RPMI8226 (cell line): Measurements from ENCODE around the gene CREG2.

Experiments
- DNase-seq: peaks from one replicate; pipeline ENCODE4 v3.0.0-alpha.2; 2015

Gene CREG2

DNA sequence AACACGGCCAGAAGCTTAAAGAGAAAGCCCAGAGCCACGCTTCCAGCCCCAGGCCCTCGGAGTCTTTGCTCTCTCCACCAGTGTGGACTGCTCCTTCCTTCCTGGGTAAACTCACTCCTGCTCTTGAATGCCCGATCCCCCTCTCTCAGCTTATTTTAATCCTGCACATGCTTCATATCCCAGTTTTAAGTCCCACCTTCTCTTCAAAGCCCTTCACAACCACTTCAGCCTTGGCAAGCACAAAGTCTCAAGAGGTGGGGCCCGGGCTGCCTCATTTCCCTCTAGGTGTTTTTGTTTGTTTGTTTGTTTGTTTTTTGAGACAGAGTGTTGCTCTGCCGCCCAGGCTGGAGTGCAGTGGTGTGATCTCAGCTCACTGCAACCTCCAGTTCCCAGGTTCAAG lies 21.6 kb upstream of the CREG2 start:
- no peak for DNase-seq

DNA sequence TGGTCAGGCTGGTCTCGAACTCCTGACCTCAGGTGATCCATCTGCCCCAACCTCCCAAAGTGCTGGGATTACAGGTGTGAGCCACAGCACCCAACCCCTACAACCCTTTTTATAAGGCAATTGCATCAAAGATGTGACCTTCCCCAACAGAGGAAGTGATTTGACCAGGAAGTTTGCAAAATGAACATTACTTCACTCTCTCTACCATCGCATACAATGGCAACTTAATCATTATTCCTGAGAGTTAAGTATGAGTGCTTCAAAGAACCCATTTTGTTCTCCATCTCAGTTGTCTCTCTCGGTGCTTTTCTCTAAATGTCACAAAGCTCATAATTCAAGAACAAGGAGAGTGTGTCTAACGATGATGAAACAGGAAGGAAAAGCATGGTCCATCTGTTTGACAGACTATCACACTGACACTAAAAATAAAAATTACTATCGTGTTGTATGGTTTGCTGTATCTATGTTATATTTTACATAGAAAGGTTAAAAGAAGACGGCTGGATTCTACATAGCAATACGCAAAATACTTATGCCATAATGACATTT lies 18.1 kb upstream of the CREG2 start:
- DNase-seq: no peak

DNA sequence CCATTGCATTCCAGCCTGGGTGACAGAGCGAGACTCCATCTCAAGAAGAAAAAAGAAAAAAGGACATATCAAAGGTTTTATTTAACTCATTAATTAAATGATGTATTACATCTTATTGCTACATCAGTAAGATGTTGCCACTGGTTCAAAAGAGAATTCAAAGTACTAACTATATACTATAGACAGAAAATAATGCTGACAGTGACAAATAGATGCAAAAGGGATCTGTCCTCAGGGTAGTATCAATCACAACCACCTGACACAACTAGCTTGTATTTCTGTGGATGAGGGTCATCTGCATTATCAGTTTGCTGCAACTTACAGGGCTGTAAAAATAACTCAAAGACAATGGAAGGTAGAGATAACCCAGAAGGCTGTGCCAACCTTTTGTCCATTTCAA lies 16.4 kb upstream of the CREG2 start:
- DNase-seq: no peak

DNA sequence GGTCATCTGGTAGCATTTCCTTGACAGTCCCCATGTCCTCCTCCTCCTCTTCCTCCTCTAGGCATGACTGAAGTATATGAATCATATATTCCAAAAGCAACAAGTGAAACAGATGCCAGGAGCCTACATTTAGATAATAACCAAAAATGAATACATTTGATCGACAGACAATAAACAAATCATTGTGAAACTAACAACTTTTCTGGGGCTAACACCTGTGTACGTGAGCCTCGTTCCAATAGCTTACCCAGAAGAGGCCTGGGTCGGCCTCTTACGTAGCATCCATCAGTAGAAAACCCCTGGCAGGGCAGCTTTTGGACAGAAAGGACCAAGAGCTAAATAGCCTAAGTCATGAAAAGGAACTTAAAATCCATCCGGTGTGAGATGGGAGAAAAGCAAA lies 15.3 kb upstream of the CREG2 start:
- no peak for DNase-seq

DNA sequence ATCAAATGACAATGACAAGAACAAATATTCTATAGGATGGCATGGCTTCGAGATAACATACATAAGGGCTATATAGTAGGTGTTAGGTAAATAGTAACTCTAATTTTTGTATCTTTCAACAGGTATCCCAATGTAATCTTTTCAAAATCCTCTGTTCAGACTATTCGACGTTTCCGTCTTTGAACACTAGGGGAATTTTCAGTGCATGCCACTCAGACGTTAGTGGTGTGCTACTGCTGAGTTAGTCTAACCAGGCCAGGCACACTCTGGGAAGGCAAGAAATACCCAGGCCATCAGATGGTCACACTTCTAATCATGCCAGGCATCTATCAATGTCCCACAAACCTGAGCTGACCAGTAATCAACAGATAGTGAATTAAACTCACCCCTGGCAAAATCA lies 14.6 kb upstream of the CREG2 start:
- no peak for DNase-seq

DNA sequence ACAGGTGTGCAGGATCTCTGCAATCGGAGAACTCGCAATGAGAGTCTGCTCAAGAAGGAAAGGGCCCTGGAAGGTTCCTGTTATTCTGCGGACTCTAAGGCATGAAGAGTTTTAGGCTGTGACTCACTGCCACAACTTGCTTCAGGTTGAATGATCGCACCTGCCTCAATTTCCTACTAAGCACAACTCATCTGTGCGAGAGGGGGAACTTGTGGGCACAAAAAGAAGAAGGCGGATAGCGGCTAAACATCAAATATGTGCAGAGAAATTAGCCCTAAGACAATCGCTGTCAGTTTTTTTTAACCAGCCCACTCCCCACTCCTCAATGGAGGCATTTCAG lies 14.0 kb upstream of the CREG2 start:
- DNase-seq: no peak

DNA sequence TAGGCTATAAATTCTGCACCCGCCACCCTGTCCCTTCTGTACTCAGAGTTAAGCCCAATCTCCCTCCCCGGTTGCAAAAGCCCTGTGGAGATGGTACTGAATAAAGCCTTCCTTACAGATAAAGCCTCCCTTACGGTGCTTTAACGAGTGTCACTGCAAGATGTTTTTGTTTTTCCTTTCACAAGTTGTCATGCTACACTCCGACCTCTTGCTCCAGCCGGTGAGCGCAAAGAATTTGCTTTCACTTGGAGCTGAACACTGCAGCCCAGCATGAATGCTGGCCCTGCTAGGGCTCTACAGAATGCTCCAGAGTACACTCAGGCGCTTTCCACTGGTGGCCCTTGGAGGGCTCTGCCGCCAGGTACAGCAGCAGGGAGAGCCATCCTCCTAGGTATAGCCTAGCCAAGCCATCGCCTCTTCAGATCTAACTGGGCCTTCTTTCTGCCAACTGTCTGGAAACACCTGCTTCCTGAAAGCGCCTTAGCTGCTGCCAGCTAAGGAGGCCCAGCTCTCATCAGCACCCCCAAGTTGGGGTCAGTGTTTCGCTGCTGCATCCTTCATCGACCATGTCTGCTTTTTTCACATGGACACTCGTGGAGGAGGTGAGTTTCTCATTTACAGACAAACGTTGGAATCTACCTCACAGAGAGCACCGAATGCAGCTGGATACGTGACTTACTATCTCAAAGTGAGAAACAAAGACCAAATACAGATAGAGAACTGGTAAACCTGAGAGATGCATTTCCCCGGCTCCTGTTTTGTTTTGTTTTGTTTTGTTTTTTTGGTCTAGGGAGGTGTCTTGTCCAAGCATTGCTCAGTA lies 13.4 kb upstream of the CREG2 start:
- no peak for DNase-seq

DNA sequence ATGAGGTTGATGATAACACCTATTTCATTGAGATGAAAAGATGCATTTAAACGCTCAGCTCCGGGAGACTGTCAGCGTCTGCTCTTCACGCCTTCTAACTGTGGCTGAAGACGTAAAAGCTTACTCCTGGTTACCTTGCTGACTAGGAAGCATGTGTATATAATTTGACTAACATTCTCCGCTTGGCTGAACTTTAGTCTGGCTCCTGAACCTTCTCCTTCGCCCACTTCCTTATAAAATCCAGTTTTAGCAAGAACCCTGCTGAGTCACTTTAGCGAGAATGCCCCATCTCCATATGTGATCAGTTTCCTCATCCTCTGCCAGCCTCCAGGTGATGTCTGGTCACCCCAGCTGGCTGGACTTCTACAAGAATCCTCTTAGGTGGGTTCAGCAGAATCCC lies 12.7 kb upstream of the CREG2 start:
- DNase-seq: no peak

DNA sequence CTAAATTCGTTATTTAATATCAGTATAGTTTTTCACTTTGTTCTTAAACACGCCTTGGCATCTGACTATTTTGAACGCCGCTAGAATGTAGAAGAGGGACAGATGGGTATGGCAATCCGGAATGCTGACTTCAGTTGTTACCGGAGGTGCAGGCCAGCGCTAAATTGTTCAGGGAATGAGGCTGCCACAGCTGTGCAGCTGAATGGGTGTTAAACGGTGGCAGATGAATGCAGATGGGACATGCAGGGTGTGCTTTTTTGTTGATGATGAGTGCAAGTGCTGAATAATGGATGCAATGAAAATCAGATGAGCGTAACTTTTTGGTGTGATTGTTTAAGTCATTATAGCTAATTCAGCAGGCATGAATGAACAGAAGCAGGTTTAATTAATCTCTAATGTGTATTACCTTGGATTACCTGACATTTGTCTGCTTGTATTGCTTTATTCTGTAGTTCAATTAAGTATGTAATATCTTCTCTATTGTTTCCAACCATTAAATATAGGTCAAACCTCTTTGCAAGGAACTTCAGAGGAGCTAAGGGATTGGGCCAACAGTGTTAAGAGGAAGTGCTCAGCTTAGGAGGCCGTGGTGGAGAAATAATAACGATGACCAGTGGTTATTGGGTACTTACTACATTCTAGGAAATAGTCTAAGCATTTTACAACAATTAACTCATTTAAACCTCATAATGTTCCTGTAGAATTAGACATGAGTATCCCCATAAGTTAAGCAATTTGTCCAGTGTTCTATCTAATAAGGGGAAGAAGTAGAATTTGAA lies 11.9 kb upstream of the CREG2 start:
- no peak for DNase-seq

DNA sequence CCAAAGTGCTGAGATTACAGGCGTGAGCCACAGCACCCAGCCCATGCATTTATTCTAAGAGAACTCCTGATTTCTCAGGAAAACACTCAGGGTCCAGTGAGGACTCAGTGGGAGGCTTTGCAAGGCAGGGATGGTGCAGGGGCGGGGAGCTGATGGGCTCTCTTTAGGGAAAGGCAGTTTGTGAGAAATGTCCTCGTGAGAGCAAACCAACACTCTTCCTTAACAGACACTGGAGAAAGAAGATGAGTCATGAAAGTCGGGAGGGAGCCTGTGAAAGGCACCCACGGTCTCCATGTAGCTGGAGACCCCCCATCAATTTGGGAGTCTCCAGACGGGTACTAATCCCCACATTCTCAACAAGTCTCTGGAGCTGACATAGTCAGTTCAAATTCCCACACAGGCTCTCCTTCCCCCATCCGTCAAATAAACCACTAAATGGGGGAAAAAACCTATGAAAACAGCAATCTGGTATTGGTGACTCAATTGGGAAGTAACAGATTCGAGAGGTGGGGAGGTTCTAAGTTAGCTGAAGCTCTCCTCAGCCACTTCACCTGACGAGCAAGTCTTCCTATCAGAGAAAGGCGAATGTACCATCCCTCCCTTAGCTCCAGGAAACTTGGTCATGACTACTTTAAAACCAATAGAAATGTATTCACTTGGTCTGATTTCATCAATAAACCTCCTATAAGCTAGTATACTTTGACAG lies 11.0 kb upstream of the CREG2 start:
- DNase-seq: no peak

DNA sequence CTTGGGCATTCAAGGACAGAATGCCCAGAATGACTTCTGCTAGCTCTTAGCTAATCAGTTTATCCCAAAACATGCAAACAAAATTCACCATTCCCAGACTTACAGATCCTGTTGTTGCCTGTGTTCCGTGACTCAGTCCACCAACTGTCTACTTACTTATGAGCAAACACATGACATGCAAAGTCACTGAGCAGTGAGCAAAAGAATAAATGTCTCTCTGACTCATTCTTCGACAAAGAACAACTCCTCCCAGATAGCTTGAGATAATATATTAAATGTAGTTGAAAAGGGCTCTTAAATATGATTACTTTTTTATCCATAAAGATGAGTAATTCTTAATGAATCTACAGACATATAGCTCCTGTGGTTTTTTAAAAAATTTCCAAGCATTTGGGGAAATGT lies 9.0 kb upstream of the CREG2 start:
- no peak for DNase-seq

DNA sequence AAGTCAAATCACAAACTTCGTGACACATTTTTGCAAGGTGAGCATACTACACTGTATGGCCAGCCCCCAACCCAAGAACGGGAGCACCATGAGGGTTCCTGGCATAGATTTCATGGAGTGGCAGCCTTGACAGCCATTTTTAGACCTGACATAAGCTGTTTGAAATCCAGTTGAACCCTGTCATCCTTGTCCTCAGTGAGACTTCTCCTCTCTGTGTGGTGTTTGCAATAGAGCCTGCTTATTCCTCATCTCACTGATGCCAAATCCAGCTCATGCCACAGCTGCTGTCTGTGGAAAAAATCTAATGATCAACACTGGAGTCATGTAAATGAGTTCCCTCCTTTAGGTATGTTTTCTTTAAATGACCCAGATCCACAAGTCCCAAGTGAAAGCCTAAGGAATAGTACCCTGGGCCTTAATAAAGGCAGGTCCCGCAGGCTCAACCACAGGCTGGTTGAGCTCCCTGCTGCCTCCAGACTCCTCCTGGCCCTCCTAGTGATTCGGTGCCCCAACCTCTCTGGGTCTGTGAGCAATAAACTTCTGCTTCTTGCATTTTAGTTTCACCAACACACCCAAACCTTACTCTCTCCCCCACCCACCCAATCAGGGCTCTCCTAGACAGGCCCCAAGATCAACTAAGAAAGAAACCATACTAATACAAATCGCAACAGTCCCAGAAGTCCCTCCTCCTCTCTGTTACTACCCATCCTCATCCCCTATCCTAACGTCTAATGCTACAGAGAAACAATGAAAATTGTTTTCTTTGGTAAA lies 8.4 kb upstream of the CREG2 start:
- no peak for DNase-seq

DNA sequence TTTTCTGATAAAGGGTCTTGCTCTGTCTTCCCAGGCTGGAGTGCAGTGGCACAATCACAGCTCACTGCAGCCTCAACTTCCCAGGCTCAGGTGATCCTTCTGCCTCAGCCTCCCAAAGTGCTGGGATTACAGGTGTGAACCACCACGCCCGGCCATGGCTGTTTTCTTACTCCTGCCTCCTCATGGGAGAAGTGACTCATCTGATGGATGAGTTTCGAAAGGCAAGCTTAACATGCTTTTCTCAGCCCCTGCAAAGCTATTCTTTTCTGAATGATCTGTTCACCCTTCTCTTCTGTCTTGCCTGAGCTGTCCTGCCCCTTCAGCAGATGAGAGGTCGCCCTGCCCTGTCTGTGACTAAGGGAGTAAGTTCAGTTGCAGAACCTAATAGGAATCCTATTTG lies 929 bp upstream of the CREG2 start:
- no peak for DNase-seq

DNA sequence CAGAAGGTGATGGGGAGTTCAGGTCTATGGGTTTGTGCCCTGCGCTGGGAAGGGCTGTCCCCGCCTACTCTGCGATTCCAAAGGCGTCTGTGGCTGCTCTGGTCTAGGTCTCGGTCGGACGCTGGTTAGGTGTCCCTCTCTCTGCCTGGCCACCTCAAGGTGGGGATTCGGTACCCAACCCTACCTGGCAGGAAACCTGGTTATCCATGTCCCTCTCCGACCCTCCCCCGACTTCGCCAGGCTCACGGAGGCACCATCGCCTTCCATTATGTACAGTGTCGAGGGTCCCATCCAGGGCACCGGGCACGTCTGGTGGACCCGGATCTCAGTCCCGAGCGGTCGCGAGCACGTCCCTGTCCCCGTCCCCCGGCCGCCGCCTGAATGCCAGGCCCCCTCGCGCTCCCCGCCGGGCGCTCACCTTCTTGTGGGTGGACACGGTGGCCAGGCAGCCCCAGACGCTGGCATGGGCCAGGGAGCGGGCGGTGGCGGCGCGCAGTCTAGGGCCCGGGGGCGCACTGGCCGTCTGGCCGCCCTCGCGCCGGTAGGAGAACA lies 628 bp downstream of the CREG2 start:
- no peak for DNase-seq

DNA sequence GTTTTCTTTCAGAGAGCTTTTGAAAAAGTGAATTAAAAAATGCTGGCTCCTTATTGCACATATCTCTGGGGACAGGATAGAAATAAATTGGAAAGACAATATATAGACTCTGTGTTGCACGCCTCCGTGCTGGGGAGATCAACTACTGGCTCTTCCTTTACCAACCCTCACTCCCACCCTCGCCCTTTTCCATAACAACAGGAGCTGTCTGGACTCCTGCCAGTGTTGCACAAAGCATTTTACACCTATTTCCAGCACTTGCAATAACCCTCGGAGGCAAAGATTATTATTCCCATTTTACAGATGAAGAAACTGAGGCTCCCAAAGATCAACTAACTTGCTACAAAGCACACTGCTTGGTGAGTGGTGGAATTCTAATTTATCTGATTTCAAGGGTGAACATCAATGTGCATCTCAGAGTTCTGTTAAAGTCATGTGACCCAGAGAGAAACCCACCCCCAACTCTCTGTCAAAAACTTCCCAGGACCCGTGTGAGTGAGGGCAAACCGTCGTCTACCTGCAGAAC lies 4.2 kb downstream of the CREG2 start:
- no peak for DNase-seq

DNA sequence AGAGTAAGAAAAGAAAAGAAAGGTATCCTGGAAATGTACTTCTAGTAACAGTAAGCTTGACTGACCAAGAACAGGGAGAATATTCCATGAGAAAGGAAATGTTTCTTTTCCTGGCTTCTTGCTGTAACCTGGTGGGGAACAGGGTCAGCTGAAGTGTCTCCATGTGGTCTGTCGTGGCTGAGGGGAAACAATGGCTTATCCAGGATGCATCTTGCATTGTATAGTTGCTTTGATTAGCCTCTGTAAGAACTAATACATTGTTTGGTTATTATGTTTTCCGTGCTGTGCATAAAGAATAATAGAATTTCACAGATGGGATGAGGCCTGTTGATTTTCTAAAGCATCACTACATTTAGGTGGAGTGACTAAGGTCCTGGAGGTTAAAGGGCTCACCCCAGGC lies 4.9 kb downstream of the CREG2 start:
- DNase-seq: no peak

DNA sequence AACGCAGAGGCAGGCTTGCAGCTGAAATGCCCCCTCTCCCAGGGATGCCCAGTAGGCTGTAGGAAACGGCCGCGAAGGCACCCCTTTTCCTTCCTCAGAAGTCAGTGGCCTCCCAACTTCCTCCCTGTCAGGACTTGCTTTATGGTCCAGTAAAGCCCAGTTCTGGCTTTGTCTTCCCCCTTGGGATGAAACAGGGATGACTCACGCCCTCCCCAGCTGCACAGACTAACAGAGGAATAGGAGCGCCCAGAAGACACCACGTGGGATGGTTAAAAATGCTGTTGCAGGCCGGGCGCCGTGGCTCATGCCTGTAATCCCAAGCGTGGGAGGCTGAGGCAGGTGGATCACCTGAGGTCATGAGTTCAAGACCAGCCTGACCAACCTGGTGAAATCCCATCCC lies 6.9 kb downstream of the CREG2 start:
- no peak for DNase-seq

DNA sequence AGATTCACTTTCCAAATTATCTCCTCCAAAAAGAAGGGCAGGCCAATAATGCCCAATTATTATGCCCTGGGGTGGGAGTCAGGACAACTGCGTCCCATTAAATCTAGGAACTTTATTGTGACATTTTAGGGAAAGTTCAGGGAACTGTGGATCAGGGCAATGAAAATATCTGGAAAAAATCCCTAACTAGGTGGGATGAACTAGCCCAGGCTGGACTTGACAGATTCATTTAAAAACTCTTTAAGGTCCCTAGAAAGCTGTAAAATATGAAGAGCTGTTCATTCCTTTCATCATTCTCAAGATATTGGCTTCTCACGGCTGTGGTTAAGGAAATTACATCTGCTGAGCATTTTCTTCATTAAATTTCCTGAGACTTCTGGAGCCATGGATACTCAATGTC lies 8.2 kb downstream of the CREG2 start:
- DNase-seq: no peak

DNA sequence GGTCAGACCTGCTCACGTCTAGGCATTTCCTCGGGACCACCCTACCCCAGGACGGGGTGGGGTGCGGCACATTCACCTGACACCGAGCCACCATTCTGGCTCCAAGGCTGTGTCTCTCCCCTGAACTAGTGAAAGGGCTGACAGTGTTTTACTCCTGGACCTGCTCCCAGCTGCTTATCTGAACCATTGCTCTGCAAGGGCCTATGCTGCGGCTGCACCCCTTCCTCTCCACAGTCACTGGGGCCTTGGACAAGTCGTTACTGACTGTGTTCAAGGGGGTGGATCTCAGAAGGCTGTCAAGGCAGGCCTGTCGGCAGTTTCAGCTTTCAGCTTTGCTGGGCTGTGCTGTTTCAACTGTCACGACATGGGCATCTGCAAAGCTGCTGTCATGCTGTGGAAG lies 11.7 kb downstream of the CREG2 start:
- DNase-seq: no peak

DNA sequence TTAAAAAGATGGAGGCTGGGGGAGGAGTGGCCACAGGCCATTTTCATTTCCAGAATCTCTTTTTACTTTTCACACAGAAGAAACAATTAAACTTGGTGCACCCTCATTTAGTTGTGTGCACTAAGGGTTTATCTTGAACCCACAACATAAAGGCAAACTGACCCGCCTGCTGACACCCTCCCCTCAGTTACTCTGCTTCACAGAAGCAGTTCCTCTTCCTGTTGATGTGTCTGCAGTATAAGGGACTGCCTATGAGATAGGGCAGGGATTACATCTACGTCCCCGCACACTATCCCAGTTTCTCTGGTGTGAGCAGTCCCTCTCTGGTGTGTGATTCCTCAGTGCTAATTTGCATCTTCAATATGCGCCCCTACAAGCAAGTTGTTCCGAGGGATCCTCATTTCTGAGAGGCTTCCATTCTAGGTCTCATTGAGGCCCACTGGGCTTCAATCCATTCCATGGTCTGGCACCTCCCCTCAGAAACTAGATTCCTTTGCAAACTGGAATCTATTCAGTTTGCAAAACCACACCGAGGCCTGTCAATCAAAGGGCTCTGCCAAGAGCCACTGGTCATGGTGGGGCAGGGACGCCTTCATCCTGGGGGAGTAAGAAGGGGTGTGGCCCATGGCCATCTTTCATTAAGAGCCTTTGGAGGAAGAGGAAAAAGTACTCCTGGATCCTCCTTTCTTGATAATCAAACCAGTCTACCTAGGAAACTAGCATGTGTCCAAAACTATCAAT lies 12.3 kb downstream of the CREG2 start:
- no peak for DNase-seq

DNA sequence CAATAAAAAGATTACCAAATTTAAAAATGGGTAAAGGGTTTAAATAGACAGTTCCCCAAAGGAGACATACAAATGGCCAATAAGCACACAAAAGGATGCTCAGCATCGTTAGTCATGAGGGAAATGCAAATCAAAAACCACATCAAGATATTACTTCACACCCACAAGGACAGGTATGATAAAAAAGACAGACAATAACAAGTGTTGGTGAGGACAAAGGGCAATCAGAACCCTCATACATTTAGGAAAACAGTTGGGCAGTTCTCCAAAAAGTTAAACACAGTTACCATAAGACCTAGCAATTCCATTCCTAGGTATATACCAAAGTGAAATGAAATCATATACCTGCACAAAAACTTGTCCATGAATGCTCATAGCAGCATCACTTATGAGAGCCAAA lies 14.5 kb downstream of the CREG2 start:
- DNase-seq: no peak

DNA sequence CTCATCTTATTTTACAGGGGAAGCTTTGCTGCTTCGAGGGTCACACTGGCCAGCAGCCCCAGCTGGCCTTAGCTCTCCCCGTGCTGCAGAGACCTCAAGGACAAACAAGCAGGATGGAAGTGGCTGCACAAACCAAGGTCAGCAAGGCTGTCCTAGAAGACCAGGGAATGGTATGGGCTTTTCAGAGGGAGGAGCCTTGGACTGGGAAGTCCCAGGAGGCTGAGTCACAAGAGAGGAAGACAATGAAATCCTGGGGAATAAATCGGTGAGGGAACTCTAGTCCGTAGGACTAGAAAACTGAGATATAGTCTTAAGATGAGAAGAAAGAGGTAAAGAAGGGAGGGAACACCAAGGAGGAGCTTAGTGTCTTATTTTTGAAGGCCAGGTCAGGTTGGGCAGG lies 15.7 kb downstream of the CREG2 start:
- DNase-seq: no peak
